Suprapubic skin (tissue), 3 donors: ENCODE data around the gene SLC25A17.

Experiments used
- CTCF ChIP-seq, 2 donors: fragments of 200-600 bp in 1 of 2; fragments of 450-650 bp in 1 of 2; sonication (generic) in 1 of 2; IDR thresholded peaks; one replicate each; pipeline ENCODE4 v1.5.1; 2016 to 2019; ENCODE audit warnings: antibody characterized with exemption in 2 of 2, mild to moderate bottlenecking in 1 of 2, moderate library complexity in 1 of 2
- EP300 ChIP-seq: sonication (generic); formaldehyde crosslinking; IDR thresholded peaks from one replicate; pipeline ENCODE4 v1.6.1; 2017; ENCODE audit warnings: antibody characterized with exemption
- POLR2A ChIP-seq, 2 donors: fragments of 450-650 bp; IDR thresholded peaks; one replicate each; pipeline ENCODE4 v1.6.1; 2017; ENCODE audit warnings: antibody characterized with exemption in 2 of 2, mild to moderate bottlenecking in 2 of 2, moderate library complexity in 2 of 2

DNA sequence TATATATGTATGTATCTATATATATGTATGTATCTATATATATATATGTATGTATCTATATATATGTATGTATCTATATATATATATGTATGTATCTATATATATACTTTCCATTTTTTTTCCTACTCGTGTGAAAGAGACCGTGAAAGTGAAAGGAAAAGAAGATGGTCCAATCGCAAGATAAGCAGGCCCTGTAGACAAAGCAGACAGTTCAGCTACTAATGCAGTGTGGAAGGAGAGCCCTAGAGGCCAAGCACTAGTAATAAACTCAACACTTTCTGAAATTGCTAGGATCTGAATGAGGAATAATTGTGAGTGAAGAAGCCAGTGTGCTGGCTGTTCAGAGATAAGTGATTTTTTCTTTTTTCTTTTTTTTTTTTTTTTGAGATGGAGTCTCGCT is 92.6 kb downstream of the SLC25A17 start:
- TF ChIP-seq POLR2A (IDR thresholded peaks at IDR 0.05), result no peak
- no peak for TF ChIP-seq CTCF (IDR thresholded peaks at IDR 0.05)
- no peak for TF ChIP-seq EP300
